ENCODE data around the gene NDUFB10. TPM values are rescaled to one million over a fixed set of nuclear protein-coding genes. Genes with fewer than 3 reads are reported as not detected.

Gene NDUFB10
- total RNA-seq, 2 donors from 2014 or later: 219 to 272 TPM

DNA sequence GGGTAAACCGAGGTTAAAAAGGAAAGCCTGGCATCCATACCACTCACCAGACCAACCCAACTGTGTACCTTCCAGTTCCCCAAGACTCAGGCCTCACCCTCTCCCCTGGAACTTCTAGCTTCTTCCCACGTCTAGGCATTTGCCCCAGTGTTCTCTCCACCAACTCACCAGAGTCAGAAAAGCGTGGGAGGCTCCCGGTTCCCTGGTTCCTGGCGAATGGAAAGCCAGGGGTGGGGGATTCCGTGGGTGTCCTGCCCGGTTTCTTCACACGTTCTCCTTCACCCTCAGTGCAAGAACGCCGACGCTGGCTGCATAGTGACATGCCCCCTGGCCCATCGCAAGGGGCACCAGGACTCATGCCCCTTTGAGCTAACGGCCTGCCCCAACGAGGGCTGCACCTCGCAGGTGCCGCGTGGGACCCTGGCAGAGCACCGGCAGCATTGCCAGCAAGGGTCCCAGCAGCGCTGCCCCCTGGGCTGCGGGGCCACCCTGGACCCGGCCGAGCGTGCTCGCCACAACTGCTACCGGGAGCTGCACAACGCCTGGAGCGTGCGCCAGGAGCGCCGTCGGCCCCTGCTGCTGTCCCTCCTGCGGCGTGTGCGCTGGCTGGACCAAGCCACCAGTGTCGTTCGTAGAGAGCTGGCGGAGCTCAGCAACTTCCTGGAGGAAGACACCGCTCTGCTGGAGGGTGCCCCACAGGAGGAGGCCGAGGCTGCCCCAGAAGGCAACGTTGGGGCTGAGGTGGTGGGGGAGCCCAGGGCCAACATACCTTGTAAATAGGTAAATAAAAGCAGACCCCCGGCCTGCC, 9.0 kb downstream of the NDUFB10 start:
- TF ChIP-seq CTCF (IDR thresholded peaks at IDR 0.05): no peak
- intact Hi-C loops (cut with DNase I): no loop called here
- H3K27ac ChIP-seq: no peak overlapping the region
- H3K9me3 ChIP-seq: no peaks in the 10 kb centered on the region
- H3K9ac ChIP-seq (ENCODE audit: low read depth in 2 of 2, low read length in 2 of 2): no peak overlapping the region
- H3K4me1 ChIP-seq: peaks cover 11% of the 10 kb centered on the region
- no peaks in the 10 kb centered on the region for H3K36me3 ChIP-seq
- DNase-seq: no peak
- H3K4me3 ChIP-seq: no peak overlapping the region
- no peaks in the 10 kb centered on the region for H3K27me3 ChIP-seq

DNA sequence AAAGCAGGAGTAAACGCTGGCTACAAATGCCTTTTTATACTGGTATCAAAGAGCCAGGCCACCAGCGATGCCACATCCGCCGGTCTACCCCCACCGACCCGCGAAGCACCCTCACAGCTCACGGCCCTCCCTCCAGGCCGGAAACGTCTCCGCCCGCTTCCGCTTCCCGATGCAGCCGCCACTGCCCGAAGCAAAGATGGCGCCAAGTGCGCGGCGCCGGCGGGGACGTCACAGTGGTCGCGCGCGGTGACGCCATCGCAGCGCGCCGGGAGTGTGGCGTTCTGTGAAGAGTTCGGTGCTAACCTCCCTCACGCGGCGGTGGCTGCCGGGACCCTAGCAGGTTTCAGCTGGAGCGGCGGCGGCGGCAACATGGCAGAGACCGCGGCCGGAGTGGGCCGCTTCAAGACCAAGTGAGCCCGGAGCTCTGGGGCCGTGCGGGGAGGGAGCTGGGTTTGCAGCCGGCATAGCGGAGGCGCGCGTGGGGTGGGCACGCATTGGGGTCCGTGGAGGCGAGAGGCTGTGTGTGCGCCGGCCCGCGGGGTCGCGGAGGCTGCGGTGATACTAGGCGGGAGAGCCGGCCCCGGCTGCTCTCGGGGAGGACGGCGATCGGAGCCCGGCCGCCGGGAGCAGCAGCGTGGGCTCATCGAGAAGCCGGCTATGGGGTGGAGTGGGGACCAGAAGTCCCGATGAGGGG, 12.6 kb downstream of the NDUFB10 start, which contains the start of gene TBL3:
Gene TBL3 (plus strand): TSS at position 258 of the 694 bp plus-strand sequence. CDS start 112 bp downstream, at position 370.
- peak within 1 kb of the TSS; percentile 99 for H3K4me3 ChIP-seq
- peaks cover 5% of the 10 kb centered on the region for H3K36me3 ChIP-seq
- TF ChIP-seq CTCF (IDR thresholded peaks at IDR 0.05): no peak
- no peaks in the 10 kb centered on the region for H3K9me3 ChIP-seq
- H3K27me3 ChIP-seq: no peaks in the 10 kb centered on the region
- H3K9ac ChIP-seq (ENCODE audit: low read depth in 2 of 2, low read length in 2 of 2): peak within 1 kb of the TSS; percentile 90 to 91
- peak; percentile 93 for DNase-seq
- intact Hi-C loops (cut with DNase I): no loop called here
- peak within 1 kb of the TSS; percentile 82 for H3K27ac ChIP-seq
- H3K4me1 ChIP-seq: peaks cover 11% of the 10 kb centered on the region

GRCh38 chr16:1972490-1972877, 13.1 kb downstream of the NDUFB10 start:
- TF ChIP-seq CTCF (IDR thresholded peaks at IDR 0.05): no peak

DNA sequence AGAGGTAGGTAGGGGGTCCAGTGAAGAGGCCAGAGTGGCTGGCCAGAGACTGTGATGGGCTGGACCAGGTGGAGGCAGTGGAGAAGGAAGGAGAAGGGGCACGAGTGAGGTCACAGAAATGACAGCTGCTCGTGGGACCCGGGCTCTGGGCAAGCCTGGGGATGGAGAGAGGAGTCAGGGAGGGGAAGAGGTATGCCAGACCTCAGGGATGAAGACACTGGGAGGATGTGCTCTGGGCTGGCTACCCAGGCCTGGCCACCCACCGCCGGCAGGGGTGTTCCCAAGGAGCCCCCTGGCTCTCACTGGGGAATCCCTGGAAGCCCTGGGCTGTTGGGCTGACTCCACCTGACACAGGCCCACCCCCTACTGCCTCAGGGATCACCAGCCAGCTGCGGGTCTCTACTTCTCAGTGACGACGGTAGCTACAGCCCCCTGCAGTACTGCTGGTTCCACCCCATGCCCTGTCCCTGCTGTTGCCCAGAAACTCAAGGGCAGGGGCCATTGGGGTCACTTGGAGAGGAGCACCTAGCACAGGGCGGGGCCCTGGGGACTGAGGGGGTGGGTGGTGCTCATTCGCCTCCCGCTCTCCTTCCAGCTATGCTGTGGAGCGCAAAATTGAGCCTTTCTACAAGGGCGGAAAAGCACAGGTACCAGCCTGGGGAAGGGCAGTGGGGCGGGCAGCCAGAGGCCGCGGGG, 14.3 kb downstream of the NDUFB10 start:
- H3K27me3 ChIP-seq: no peaks in the 10 kb centered on the region
- no peak for DNase-seq
- H3K4me3 ChIP-seq: no peak overlapping the region
- peaks cover 11% of the 10 kb centered on the region for H3K4me1 ChIP-seq
- no peak overlapping the region for H3K9ac ChIP-seq (ENCODE audit: low read depth in 2 of 2, low read length in 2 of 2)
- H3K27ac ChIP-seq: no peak overlapping the region
- intact Hi-C loops (cut with DNase I): no loop called here
- no peak for TF ChIP-seq CTCF (IDR thresholded peaks at IDR 0.05)
- peaks cover 14% of the 10 kb centered on the region for H3K36me3 ChIP-seq
- H3K9me3 ChIP-seq: no peaks in the 10 kb centered on the region

More at GRCh38 chr16:1972490-1972877, 13.1 kb downstream of the NDUFB10 start:
- Histone ChIP-seq H3K27ac (peak overlapping the region; percentile 24), H3K36me3 (peaks cover 6% of the 10 kb centered on the region), H3K9ac (ENCODE audit: low read depth in 2 of 2, low read length in 2 of 2) (peak overlapping the region; percentile 90 to 91), H3K4me1 (peaks cover 11% of the 10 kb centered on the region), H3K9me3 (no peaks in the 10 kb centered on the region), H3K4me3 (peak overlapping the region; percentile 99), H3K27me3 (no peaks in the 10 kb centered on the region)
- intact Hi-C loops (cut with DNase I): no loop called here
- DNase-seq: no peak

Data from colonic mucosa (tissue), 4 donors.